OCI-LY1 (cell line): Measurements from ENCODE around the gene SP140.

Source experiments
- CTCF ChIP-seq: fragments of 200-600 bp; sonication (generic), shearing (Covaris generic); IDR thresholded peaks from 2 replicates; pipeline ENCODE4 v1.5.1; 2017; ENCODE audit warnings: mild to moderate bottlenecking, antibody characterized with exemption, low read length, moderate library complexity, mixed read lengths
- EZH2 ChIP-seq: fragments of 200-600 bp; sonication (generic), shearing (Covaris generic); IDR thresholded peaks from 2 replicates; pipeline ENCODE4 v1.8.0; 2017; ENCODE audit warnings: borderline replicate concordance, mixed run types, mild to moderate bottlenecking, antibody characterized with exemption, low read length, moderate library complexity, mixed read lengths

DNA sequence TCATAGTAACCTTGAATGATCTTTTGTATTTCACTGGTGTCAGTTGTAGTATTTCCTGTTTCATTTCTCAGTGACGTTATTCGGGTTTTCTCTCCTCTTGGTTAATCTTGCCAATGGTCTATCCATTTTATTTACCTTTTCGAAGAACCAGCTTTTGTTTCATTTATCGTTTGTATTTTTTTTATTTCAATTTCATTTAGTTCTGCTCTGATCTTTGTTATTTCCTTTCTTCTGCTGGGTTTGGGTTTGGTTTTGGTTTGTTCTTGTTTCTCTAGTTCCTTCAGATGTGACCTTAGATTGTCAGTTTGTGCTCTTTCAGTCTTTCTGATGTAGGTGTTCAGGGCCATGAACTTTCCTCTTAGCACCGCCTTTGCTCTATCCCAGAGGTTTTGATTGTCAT, 36.7 kb downstream of the SP140 start:
- TF ChIP-seq CTCF (no peak), EZH2 (no peak)
